Thyroid gland (tissue), 4 donors: ENCODE measurements around the gene SASH1. TPM values are rescaled to one million over a fixed set of nuclear protein-coding genes. Genes with fewer than 3 reads are reported as not detected.
A peak's percentile ranks its signal among the peaks of the same experiment; 100 is the strongest.

Experiments used
- DNase-seq, 2 donors: peaks; one replicate each; pipeline ENCODE4 v3.0.0-alpha.2; 2019
- H3K27ac ChIP-seq, 3 donors: fragments of 200-600 bp; sonication (generic); 1 replicate in 2 of 3; 2 replicates in 1 of 3; pipeline ENCODE4 v1.5.1; 2016 to 2019; ENCODE audit warnings: mild to moderate bottlenecking in 1 of 3, moderate library complexity in 1 of 3
- H3K27me3 ChIP-seq: fragments of 200-600 bp; sonication (generic); one replicate; pipeline ENCODE4 v1.5.1; 2019
- H3K36me3 ChIP-seq, 2 donors: fragments of 200-600 bp; sonication (generic); one replicate each; pipeline ENCODE4 v1.5.1; 2016 to 2019
- H3K4me1 ChIP-seq, 2 donors: fragments of 200-600 bp; sonication (generic); one replicate each; pipeline ENCODE4 v1.5.1; 2017 to 2019
- H3K4me3 ChIP-seq, 3 donors: fragments of 200-600 bp; sonication (generic); replicated peaks in 1 of 3; 1 replicate in 2 of 3; 2 replicates in 1 of 3; pipeline ENCODE4 v1.5.1; 2016; ENCODE audit warnings: mild to moderate bottlenecking in 1 of 3
- H3K9me3 ChIP-seq: fragments of 200-600 bp; sonication (generic); one replicate; pipeline ENCODE4 v1.5.1; 2017
- CTCF ChIP-seq, 6 experiments: fragments of 200-600 bp in 3 of 6; fragments of 450-650 bp in 3 of 6; sonication (generic) in 3 of 6; IDR thresholded peaks; one replicate each; pipeline ENCODE4 v1.5.1; 2016 to 2019; ENCODE audit warnings: antibody characterized with exemption in 6 of 6, mild to moderate bottlenecking in 2 of 6, inconsistent platforms in 1 of 6, moderate library complexity in 1 of 6
- POLR2A ChIP-seq, 2 donors: fragments of 450-650 bp; IDR thresholded peaks; one replicate each; pipeline ENCODE4 v1.6.1; 2017; ENCODE audit warnings: antibody characterized with exemption in 2 of 2, mild to moderate bottlenecking in 2 of 2, moderate library complexity in 1 of 2
- WGBS, 2 donors: methylation state at CpG; one replicate each; pipeline ENCODE4 v1.1.5; 2017; 5-methylcytosine and 5-hydroxymethylcytosine counted together
- intact Hi-C: fragments of 100-400 bp; cut with DNase I; formaldehyde crosslinking; loops from one replicate; pipeline ENCODE4 v1.15.1; 2023
- total RNA-seq, 4 donors: library from RNA; depleted of rRNA; stranded (reverse); fragments of >200 nt; gene quantifications; one replicate each; pipeline ENCODE4 v1.2.3, GENCODE V29; 2016

Gene SASH1
- total RNA-seq, 4 donors from 2014 or later: 154 to 235 (median 190) TPM

GRCh38 chr6:148514091-148514845, 171.6 kb downstream of the SASH1 start:
- H3K4me3 ChIP-seq: no peak overlapping the region
- no peak for DNase-seq
- intact Hi-C loops: no loop called here
- H3K36me3 ChIP-seq: peaks cover 2 to 28% of the 10 kb centered on the region in 2 donors
- H3K4me1 ChIP-seq: peaks cover 5 to 26% of the 10 kb centered on the region in 2 donors
- no peaks in the 10 kb centered on the region for H3K9me3 ChIP-seq
- TF ChIP-seq POLR2A (IDR thresholded peaks at IDR 0.05) (no peak), CTCF (IDR thresholded peaks at IDR 0.05) (no peak)
- no peaks in the 10 kb centered on the region for H3K27me3 ChIP-seq
- WGBS, 2 donors: 75 to 84% methylated on average over 14 of the region's 14 CpGs
- H3K27ac ChIP-seq: peak overlapping the region; percentile 58 to 77 (median 66)

GRCh38 chr6:148516217-148516616, 173.6 kb downstream of the SASH1 start:
- Histone ChIP-seq H3K27ac (no peak overlapping the region), H3K4me3 (no peak overlapping the region), H3K27me3 (no peaks in the 10 kb centered on the region), H3K36me3 (peaks cover 19 to 47% of the 10 kb centered on the region in 2 donors), H3K9me3 (no peaks in the 10 kb centered on the region), H3K4me1 (peaks cover 6 to 23% of the 10 kb centered on the region in 2 donors)
- TF ChIP-seq POLR2A (IDR thresholded peaks at IDR 0.05) (no peak), CTCF (IDR thresholded peaks at IDR 0.05) (no peak)
- 53 to 75% methylated on average over 7 of the region's 7 CpGs for WGBS, 2 donors
- no peak for DNase-seq
- intact Hi-C loops: no loop called here

GRCh38 chr6:148516617-148517016, 174.0 kb downstream of the SASH1 start:
- H3K27me3 ChIP-seq: no peaks in the 10 kb centered on the region
- 74 to 82% methylated on average over 4 of the region's 4 CpGs for WGBS, 2 donors
- no peaks in the 10 kb centered on the region for H3K9me3 ChIP-seq
- peaks cover 10 to 27% of the 10 kb centered on the region in 2 donors for H3K4me1 ChIP-seq
- intact Hi-C loops: no loop called here
- H3K36me3 ChIP-seq: peaks cover 19 to 47% of the 10 kb centered on the region in 2 donors
- TF ChIP-seq CTCF (IDR thresholded peaks at IDR 0.05) (no peak), POLR2A (IDR thresholded peaks at IDR 0.05) (no peak)
- H3K27ac ChIP-seq: peak overlapping the region in 1 of 3 donors; percentile 31
- H3K4me3 ChIP-seq: no peak overlapping the region
- no peak for DNase-seq

GRCh38 chr6:148517470-148517869, 174.8 kb downstream of the SASH1 start:
- WGBS, 2 donors: 98 to 99% methylated on average over 10 of the region's 10 CpGs
- Histone ChIP-seq H3K27ac (no peak overlapping the region), H3K27me3 (no peaks in the 10 kb centered on the region), H3K4me1 (peaks cover 11 to 29% of the 10 kb centered on the region in 2 donors), H3K4me3 (no peak overlapping the region), H3K9me3 (no peaks in the 10 kb centered on the region), H3K36me3 (peaks cover 19 to 52% of the 10 kb centered on the region in 2 donors)
- TF ChIP-seq CTCF (IDR thresholded peaks at IDR 0.05) (no peak), POLR2A (IDR thresholded peaks at IDR 0.05) (no peak)
- intact Hi-C loops: no loop called here
- no peak for DNase-seq

GRCh38 chr6:148518511-148519156, 176.0 kb downstream of the SASH1 start:
- H3K27ac ChIP-seq: peak overlapping the region in 1 of 3 donors; percentile 41
- no peak for TF ChIP-seq CTCF (IDR thresholded peaks at IDR 0.05)
- TF ChIP-seq POLR2A (IDR thresholded peaks at IDR 0.05): no peak
- 68 to 81% methylated on average over 12 of the region's 12 CpGs for WGBS, 2 donors
- H3K9me3 ChIP-seq: no peaks in the 10 kb centered on the region
- H3K4me3 ChIP-seq: no peak overlapping the region
- intact Hi-C loops: no loop called here
- H3K36me3 ChIP-seq: peaks cover 20 to 57% of the 10 kb centered on the region in 2 donors
- H3K4me1 ChIP-seq: peaks cover 11 to 20% of the 10 kb centered on the region in 2 donors
- H3K27me3 ChIP-seq: no peaks in the 10 kb centered on the region
- no peak for DNase-seq
